T1000 (cell line): ENCODE measurements around the gene TEX2.

Experiments used
- DNase-seq: peaks from one replicate; lab custom pipeline; 2025; ENCODE audit warnings: mixed read lengths; lab: John Stamatoyannopoulos, UW

TEX2 gene

DNA sequence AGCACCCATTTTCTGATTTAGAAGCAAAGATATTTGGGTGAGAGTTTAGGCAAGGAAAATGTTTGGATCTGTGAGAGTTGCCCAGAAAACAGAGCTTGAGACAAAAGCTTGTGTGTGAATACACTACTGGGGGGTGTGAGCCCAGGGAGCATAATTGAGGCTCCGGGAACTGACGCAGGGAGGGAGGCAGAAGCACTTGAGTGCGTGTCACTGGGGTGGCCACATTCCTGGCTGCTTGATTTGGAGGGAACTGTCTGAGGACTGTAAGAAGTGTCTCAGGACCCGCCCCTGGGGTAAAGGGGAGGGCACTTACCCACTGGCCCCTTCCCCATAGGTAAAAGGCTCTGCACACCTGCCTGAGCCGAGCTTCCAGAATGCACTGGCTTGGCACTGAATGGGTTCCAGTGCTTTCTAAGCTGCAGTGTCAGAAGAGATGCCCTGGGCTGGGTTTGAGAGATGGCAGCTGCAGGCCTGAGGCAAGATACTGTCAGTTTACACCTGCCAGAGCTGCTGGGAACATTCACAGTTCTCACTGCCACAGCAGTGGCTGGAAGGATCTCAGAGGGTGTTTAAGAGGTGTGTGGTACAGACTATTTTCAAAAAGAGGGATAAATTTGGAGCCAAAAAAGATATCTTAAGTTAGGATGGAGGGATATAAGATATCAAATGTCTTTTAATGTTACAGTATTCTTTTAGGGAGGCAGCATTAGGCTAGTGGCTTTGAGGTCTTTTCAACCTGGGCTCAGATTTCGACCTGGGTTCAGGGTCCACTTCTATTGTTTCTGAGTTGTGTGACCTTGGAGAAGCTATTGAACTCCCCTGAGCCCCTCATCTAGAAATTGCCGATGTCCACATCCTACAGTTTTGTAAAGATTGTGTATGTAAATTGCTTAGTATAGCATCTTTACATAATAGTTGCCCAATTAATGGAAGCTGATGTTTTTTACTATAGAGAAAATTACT is 6.9 kb upstream of the TEX2 start:
- DNase-seq = no peak

DNA sequence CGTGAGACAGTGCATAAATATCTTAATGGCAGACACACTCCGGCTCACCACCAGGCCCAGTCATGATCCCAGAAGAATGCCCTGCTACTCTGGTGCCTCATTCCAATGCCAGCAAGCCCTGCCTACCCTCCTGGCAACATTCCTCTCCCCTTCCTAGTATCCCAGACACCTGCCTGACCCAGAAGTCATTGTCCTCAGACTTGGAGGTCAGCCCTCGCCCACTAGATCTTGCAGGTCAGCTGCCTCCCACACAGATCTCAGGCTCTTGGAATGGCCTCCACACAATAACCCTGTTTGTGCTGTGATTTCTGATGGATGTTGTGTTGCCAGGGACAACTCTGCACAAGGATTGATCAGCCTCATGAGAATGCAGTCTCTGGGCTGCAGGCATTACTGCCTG is 1.8 kb upstream of the TEX2 start:
- DNase-seq = no peak

DNA sequence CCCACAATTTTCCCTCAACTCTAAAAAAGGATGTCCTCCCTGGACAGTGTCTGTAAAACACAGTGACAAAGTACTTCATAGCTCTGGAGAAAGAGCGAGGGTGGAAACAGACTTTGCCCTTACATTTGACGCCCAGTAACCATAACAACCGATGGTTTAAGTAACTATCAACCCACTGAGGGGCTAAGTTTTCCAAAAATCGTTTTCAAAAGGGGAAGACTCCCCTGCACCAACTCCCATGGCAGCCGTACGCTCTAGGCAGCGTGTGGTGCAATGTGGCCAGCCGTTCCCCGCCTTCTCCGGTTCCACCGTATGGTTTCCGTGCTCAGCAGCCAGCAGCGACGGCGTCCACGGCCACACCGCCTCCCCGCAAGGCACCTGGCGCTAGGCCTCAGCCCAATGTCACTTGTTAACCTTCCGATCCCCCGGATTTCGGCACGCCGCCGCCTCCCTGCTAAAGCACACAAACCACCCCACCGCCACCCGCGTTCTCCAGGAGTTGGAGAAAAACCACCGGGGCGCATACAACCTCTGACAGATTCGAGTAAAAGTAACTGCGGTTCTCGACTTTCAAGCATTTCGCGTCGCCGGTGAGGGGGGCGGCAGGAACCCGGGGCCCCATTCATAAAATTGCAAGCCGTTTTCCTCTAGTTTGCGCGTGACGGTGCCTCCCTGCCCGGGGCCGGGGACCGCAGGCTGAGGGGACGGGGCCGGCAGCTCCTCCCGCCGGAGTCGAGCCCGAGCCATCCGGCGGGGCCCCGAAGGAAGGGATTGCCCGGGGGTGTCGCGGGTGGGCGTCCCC is 661 bp downstream of the TEX2 start:
- DNase-seq = no peak

- DNase-seq = no peak
Measured at GRCh38 chr17:64261417-64262145, 1.5 kb downstream of the TEX2 start.

DNA sequence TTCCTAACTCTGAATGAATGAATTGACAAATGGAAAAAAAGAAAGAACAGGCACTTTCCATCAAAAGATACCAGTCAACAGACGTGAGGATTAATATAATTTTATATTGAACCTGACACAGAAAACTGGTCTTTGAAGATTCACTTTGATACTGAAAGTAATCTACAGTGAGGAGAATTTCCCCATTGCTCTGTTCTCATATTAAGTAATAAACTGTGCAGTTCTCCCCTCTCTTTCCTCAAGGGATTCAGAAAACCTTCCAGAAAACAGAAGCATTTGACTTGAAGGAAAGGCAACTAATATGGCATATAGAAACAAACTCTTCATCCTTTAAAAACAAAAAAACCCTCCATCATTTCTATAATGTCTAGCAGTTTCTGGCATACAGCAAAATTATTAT is 2.2 kb downstream of the TEX2 start:
- DNase-seq = no peak

GRCh38 chr17:64259922-64260321 is 3.1 kb downstream of the TEX2 start:
- DNase-seq = no peak

DNA sequence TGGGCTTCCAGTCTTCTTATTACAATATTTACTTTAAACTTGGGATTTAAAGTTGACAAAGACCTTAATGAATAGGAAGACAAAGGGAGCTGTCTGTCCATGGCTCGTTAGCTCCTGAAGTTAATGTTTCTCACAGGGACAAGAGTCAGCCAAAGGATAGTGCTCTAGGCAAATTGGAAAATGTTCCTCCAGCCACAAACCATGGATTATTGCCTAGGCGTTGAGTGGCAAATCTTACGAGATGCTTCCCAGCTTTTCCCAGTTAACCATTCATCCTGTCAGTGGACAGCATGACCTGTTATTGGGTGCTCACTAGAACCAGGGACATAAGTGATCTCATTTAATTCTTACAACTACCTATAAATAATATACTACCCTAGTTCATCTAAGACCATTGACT is 3.6 kb downstream of the TEX2 start:
- no peak for DNase-seq

DNA sequence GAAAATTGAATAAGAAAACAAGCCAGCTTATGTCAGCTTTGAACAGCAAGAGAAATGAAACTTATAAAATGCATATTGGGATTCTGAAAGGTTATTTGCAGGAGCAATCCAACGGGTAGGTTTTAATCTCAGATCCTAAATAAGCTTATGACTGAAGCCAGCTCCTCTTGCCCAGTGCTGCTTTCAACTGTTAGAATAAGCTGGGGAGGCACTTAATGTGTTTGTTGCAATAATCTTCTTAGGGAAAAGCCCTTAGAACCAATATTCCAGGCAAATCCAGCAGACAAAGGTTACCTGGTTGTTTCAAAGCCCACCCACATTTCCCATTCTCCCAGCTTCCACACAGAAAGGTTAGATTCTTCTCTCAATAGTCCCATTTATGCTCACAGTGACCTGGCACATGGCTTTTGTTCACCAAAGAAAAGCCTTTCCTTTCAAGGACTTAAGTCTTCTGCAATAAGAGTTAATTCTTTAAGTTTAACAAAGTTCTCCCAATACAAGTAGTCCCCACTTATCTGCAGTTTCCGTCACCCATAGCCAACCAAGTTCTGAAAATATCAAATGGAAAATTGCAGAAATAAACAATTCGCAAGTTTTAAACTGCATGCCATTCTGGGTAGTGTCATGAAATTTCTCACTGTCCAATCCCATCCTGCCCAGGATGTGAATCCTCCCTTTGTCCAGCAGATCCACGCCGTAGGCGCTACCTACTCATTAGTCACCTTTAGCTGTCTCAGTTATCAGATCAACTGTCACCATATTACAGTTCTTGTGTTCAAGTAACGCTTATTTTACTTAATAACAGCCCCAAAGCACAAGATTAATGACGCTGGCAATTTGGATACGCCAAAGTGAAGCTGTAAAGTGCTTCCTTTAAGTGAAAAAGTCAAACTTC is 5.9 kb downstream of the TEX2 start:
- no peak for DNase-seq

DNA sequence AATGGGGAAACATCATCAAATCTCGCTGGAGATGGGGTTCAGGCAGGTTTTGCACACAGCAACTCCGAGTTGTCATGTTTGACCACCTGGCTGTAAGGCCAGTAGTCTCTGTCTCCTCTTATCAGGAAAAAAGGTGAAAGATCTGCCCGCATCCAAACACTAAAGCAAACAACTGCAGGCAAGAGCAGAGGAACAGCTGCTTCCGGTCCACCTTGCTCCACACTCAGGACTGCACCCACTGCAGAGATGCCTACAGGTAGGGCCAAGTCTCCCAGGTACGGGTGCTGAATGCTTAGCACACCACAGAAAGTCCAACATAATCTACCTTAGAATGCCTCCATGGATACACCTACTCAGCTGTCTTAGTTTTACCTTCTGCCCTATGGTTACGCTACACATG is 7.3 kb downstream of the TEX2 start:
- no peak for DNase-seq

- no peak for DNase-seq
Measured at GRCh38 chr17:64254755-64255154, 8.3 kb downstream of the TEX2 start.

GRCh38 chr17:64253470-64253869 is 9.6 kb downstream of the TEX2 start:
- no peak for DNase-seq

GRCh38 chr17:64252831-64253230 is 10.2 kb downstream of the TEX2 start:
- no peak for DNase-seq

DNA sequence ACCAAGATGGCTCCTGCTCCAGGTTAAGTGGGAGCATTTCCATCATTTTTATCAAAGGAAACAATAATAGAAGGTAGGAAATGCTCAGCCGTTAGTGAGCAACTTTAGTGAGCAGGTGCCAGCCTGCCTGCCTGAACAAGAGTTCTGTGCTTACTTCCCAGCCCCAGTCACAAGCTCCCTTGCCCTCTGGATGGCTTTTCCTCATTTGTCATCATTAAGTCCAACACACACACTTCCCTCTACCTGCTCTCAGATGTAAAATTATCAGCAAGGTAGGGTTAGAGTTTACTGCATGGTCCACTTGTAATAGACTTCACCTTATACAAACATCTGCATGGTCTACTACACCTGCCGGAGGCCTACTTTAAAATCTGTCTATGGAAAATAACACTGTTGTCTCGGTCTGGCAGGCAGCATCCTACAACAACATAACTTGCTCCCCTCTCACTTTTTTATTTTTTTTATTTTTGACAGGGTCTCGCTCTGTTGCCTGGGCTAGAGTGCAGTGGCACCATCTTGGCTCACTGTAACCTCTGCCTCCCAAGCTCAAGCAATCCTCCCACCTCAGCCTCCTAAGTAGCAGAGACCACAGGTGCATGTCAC is 12.7 kb downstream of the TEX2 start:
- no peak for DNase-seq

DNA sequence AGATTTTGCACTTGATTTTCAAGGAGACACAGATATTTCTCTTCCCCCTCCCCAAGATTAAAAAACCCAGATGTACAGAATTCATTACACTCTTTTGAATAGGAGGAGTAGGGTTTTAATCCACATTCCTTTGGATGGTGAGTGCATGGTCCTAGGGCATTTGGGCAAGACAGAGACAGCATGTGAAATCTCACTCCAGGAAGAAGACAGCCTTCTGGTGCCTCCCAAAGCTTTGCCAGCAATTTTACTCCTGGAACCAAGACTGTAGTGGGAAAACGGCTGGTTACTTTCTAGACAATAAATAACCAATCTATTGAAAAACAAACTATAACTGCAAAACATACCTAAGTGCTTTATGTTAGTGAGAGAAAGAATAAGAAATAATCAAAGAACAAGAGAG is 15.2 kb downstream of the TEX2 start:
- no peak for DNase-seq

DNA sequence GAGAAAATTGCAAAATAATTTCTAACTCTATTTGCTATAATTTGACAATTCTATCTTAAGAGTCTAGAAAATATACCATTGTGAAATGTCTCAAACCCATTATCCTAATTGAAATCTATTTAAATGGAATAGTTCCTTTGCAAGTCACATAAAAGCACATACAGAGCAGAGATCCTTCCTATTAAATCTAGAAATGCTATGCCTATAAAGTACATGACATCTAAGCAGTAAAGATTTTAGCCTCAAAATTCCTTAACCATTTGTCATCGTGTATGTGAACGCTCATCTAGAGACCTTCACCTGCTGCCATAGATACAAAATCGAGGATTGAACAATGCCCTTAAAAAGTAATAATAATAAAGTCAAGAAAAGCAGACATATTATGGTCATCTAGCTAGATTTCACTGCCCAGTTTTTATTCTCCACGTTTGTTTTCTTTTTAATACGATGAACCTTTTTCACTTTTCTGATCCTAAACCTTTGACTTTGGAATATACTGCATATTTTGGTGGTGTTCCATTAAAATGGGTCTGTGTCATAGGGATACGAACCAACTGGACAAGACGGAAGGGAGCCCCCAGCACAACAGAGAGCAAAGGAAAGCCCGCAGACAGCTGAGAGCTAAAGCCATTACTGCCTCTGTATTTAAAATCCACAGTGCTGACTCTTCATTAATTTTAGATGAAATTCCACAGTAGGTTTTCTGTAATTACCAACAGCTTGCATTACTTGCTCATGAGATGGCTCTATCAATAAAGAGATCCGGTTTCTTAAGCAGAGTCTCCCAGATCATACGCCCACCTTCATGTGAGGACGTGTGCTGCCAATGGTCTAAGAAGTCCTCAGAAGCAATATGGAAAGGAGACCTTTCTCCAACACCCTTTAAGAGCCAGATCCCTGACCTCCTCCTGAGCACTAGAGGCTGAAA is 17.6 kb downstream of the TEX2 start:
- DNase-seq = no peak

DNA sequence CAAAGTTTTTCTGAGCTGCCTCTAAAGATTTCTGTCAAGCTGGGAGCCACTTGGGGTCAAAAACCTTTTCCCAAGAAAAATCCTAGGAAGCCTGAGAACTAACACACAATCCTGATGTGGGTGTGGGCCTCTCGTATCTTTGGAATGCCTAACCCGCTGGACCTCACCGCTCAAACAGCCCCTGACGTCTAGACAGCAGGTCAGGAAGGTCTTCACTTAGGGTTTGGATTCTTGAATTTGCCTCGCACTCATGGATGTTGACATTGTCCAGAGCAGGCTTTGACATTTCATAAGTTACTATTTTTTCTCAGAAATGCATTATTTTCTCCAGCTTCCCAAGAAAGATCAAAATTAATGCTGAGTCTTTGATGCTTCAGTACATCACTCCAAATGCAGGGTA is 18.9 kb downstream of the TEX2 start:
- DNase-seq = no peak

DNA sequence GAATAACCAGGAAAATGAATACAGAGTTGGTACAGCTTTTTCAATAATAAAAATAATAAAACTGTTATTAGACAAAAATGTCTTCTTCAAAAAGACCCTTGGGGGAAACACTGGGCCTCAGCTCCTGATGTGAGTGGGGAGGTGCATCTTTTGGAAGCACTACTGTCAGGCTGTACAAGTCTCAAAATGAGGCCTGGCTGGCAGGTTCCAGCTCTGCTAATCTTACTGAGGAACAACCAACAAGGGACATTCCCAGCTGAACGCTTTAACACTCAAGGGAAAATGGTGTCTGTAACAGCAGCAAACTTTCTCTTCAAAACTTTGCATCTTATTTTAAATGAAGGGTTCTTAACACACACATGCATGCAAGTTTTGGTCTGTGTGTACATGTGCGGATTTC is 19.7 kb downstream of the TEX2 start:
- no peak for DNase-seq

GRCh38 chr17:64242633-64243032 is 20.4 kb downstream of the TEX2 start:
- DNase-seq = no peak

- peak; percentile 69 for DNase-seq
Measured at GRCh38 chr17:64240741-64241347, 22.2 kb downstream of the TEX2 start.
